UCSD-AML1 (cell line): ENCODE data around the gene TUT4.

Source experiments
- DNase-seq: peaks from one replicate; lab custom pipeline; 2025; ENCODE audit not compliant: unreplicated experiment; lab: John Stamatoyannopoulos, UW

The TUT4 gene

DNA sequence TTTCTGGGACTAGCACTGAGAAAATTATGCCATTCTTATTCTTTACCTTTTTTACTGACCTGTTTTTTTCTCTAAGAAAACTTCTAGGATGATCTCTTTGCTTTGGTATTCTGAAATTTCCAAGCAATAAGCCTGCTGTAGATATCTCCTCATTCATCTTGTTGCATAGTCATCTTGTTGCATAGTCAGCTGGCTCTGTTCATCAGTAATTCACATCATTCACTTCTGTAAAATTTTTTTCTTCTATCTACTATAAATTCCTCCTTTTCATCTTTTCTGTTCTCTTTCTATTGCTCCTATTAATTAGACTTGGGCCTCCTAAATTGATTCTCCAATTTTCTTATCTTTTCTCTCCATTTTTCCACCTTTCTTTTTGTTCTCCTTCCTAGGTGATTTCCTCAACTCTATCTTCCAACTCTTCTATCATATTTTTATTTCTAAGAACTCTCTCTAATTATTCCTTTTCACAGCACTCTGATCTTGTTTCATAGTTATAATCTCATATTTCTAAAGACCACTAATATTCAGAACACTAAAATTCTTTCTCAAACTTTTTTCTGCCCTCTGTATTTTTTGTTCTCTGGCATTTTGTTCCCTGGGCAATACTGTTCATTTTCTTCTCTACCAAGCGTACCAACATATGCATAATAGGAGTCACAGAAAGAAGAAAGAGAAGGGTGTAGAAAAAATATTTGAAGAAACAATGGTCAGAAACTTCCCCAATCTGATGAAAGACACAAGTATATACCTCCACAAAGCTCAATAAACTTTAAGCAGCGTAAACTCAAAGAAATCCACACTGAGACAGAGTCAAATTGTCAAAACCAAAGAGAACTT lies 17.7 kb downstream of the TUT4 start:
- no peak for DNase-seq

DNA sequence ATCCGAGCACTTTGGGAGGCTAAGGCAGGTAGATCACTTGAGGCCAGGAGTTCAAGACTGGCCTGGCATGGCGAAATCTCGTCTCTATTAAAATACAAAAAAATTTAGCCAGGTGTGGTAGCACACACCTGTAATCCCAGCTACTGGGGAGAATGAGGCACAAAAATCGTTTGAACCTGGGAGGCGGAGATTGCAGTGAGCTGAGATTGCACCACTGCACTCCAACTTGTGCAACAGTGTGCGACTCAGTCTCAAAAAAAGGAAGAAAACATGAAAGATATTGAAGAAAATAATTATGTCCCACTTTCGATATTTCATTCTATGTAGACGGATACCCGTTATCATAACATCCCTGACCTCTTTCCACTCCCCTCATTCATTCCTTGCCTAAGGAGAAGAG lies 19.2 kb downstream of the TUT4 start:
- no peak for DNase-seq

DNA sequence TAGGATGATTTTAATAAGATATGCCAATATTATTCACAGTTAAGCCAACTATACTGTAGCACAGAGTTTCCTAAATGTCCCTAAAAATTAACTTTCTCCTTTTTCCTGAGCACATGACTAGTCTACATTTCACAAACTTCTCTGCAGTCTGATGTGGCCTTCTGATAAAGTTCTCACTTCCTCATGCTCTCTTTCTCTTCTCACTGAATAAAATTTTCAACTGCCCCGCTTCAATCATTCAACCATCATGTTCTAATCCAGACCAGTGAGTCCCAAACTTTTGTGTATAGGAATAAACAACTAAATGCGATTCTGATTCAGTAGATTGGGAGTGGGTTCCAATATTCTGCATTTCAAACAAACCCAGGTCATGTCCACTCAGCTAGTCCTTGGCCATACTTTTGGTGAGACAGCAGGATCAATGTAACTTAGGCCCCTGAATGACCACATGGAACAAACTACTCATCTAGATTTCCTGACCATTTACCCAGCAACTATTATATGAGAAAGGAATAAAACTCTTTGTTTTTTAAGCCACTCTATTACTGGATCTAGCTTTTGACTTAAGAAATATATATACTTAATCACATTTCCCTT lies 20.1 kb downstream of the TUT4 start:
- no peak for DNase-seq

DNA sequence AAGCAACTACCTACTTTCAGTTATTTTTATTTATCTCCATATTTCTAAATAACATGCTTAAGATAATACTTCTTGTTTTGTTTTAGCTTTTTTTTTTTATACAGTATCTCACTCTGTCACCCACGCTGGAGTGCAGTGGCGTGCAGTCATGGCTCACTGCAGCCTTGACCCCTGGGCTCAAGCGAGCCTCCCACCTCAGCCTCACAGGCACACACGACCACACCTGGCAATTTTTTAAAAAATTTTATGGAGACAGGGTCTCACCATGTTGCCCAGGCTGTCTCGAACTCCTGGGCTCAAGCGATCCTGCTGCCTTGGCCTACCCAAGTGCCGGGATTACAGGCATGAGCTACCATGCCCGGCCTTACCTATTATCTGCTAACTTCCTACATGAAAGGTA lies 20.6 kb downstream of the TUT4 start:
- DNase-seq, result no peak

DNA sequence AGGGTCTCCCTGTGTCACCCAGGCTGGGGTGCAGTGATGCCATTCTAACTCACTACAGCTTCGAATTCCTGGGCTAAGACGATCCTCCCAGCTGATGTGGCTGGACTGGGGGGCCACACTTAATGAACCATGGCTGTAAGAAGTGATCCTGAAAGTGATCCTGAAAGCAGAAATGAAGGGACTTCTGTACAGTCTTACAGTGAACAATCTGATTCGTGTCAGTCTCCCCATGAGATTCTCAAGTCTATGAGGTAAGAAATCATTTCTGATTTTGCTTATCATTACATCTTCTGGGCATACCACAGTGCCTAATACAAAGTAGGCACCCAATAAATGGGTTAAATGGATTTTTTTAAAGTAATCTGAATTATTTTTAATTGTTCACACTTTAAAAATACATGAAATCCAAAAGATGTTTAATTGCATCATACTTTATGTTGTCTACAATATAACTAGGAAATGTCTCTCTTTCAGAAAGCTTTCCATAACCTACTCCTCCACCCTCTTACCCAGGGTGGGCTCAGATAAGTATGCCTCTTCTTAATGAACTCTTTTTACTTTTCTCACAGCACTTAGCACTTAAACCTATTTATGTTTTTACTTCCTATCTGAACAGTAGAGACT lies 21.5 kb downstream of the TUT4 start:
- DNase-seq, result no peak

DNA sequence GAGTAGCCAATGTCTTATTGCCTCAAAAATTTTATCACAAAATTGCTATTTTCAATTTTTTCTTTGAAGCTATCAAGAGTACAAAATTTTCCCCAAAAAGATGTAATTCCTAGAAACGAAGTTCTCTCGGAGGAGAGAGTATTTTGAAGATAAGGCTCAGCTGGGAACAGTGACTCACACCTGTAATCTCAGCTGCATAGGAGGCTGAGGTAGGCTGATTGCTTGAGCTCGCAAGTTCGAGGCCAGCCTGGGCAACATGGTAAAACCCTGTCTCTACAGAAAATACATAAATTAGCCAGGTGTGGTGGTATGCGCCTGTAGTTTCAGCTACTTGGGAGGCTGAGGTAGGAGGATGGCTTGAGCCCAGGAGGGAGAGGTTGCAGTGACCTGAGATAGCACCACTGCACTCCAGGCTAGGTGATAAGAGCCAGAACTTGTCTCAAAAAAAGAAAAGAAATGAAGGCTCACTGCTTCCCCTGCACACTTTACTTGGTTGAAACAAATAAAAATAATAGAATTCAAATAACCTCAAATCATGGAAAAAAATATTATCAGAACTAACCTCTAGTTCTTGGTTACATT lies 22.2 kb downstream of the TUT4 start:
- no peak for DNase-seq

DNA sequence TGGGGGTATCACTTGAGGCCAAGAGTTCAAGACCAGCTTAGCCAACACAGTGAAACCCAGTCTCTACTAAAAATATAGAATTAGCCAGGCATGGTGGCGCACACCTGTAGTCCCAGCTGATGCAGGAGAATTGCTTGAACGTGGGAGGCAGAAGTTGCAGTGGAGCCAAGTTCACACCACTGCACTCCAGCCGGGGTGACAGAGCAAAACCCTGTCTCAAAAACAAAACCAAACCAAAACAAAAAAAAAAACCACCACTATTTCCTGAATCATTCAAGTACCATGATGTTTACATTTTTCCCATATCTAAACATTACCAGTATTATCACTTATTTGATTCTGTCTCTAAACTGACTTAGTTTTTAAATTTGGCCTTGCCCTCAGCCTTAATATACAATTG lies 29.5 kb downstream of the TUT4 start:
- no peak for DNase-seq

DNA sequence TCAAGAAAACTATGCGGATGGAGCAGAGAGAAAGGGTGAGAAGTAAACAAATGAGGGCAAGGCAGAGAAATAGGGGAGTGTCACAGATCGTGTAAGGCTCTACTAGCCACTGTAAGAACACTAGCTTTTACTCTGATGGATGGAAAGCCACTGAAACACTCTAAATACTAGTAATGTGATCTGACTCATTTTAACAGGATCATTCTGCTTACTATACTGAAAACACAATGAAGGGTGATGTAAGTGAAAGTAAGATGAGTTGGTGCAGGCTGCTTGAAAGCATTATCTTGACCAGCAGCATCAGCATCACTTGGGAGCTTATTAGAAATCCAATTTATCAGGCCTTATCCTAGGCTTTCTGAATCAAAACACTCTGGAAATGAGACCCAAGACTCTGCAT lies 32.7 kb downstream of the TUT4 start:
- no peak for DNase-seq

DNA sequence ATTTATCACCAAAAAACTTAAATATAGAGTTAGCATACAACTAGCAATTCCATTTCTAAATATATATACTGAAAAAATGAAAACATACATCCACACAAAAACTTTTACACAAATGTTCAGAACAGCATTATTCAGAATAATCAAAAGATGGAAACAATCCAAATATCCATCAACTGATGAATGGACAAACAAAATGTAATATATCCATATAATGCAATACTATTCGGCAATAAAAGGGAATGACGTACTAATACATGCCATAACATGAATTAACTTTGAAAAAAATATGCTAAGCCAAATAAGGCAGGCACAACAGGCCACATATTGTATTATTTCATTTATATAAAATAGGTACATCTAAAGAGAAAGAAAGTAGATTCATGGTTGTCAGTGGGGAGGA lies 33.9 kb downstream of the TUT4 start:
- DNase-seq, result no peak

DNA sequence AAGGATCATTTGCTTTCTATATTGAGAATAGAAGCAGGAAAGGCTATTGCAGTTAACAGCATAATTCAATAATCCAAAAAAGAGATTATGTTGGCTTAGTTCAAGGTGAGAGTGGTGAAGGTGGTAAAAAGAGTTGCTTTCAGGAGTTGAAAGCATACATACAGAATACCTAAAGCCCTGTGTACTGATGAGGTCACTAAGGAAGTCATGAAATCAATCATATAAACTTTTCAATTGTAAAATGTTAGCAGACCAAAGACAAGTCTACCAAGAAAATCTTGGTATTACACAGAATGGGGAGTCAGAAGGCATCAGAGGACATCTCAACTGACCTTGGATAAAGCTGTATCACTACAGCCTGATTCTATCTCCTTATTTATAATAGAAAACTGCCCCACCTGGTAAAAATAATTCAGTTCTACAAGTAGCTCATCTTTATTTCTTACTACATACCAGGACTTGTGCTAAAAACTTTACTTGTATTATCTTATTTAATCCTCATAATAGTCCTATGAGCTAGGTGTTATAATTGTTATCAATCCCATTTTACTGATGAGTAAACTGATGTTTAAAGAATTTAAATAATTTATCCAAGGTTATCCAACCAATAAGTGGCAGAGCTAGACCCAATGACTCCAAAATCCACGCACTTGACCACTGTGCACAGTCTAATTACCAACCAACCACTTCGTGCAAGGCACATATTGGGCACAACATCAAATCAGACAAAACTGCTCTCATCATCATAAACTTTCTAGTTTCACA lies 40.9 kb downstream of the TUT4 start:
- DNase-seq, result no peak

DNA sequence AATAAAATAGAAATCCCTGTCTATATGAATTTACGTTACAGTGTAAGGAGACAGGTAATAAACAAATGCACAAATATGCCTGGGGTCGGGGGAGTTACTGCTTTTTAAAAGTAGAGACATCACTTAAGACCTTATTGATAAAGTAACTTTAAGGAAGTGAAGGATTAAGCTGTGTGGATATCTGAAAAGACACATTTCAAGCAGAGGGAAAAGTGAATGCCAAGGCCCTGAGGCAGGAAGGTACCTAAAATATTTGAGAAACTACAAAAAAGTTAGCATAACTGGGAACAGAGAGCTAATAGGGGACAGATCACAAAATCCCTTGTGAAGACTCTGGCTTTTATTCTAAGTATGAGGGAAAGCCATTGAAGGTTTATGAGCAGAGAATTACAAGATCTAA lies 41.5 kb downstream of the TUT4 start:
- no peak for DNase-seq

DNA sequence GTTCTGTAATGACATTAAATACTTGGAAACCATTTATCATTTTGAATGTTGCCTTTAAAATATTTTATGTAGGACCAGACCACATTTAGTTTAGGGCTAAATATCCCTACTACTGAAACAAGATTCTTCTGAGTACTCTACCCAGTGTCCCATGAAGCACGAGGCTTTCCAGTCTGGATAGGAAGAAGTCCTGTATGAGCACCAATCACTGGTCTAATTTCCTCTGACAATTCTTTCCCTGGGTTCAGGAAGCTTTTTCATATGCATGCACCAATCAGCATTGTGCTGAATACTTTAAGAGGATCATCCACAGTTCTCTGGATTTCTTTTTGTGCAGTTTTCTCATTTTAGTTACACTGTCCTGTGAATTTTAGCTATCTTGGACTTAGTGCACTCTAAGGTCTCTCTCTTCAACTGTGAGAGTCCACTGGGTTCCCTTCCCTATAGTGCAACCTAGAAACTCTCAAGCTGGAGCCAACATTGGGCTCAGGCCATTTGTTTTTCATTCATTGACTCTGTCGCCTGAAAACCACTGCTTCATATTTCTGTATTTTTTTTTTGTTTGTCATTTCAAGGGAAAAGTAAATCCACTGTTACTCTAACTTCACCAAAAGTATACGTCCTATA lies 45.9 kb downstream of the TUT4 start:
- no peak for DNase-seq

DNA sequence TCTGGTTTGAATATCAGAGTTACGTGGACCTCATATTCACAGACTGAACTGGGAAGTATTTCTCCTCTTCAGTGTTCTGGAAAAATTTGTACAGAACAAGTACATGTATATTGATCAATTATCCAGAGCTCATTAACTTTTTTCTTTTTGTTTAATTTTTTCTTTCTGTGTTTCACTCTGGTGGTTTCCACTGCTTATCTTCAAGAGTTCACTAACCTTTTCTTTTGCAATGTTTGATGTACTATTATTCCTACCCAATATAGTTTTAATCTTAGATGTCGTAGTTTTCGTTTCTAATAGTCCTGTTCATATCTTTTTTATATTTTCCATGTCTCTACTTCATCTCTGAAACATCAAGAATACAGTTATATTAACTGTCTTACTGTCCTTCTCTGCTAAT lies 46.5 kb downstream of the TUT4 start:
- no peak for DNase-seq

DNA sequence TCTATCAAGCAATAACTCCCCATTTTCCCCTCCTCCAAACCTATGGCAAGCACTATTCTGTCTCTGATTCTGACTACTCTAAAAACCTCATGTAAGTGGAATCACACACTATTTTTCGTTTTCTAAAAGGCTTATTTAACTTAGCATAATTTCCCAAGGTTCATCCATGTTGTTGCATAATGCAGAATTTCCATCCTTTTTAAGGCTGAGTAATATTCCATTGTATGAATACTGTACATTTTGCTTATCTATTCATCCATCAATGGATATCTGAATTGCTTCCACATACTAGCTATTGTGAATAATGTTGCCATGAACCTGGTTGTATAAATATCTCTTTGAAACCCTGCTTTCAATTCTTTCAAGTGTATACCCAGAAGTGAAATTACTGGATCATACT lies 48.2 kb downstream of the TUT4 start:
- no peak for DNase-seq

DNA sequence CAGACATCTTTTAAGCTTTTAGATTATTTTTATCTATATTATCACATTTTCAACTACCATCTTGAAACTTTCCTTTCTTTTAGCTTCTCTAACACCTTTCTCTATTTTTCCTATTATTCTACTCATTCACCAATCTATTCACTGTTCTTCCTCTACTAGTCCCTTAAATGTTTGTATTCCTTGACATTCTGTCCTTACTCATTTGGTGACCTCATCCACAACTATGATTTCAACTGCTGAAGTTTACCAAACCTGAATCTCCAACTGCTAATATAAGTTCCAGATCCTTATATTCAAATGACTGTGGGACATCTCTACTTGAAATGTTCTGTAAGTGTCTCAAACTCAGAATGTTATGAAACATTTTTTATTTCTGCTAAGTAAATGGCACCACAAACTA lies 49.2 kb downstream of the TUT4 start:
- no peak for DNase-seq

DNA sequence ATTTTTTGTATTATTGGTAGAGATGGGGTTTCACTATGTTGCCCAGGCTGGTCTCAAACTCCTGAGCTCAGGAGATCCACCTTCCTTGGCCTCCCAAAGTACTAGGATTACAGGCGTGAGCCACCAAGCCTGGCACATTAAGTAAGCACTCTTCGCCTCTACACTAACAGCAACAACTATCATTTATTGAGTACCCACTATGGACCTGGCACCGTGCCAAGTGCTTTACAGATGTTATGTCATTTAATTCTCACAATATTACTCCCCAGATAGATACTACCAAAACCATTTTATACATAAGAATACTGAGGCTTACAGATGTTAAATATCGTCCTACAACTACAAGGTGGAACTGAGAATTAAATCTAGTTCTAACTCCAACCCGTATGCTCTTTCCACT lies 50.1 kb downstream of the TUT4 start:
- no peak for DNase-seq

DNA sequence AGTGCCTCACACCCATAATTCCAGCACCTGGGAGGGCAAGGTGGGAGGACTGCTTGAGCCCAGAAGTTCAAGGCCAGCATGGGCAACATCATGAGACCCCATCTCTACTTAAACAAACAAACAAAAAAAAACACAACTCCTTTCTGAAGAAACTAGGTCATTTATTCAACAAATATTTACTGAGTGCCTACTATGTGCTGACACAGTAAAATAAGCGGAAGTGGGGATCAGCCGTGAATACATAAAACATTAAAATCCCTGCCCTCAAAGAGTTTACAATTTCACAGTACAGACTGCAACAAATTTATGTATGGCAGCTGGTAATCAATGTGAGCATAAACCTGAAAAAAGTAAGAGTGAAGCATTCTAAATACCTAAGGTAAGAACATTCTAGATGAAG lies 65.3 kb downstream of the TUT4 start:
- no peak for DNase-seq

DNA sequence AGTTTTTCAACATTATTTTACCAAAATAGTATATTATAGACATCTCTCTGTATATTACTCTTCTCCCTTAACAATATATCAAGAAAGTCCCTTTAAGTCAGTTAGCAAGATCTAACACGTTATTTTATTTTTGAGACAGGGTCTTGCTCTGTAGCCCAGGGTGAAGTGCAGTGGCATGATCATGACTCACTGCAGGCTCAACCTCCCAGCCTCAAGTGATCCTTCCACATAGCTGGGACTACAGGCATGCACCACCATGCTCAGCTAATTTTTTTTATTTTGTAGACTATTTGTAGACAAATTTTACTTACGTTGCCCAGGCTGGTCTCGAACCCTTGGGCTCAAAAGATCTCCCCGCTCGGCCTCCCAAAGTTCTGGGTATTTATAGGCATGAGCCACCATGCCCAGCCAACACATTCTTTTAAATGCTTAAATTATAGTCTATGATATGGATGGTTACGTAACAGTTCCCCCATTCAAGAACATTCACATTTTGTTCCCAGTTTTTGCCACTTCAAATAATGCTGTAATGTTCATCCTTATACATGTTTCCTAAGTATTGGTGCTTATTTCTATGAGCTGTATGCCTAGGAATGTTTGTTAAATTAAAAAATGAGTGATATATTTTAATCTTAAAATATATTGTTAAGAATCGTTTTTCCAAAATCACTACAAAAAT lies 70.4 kb downstream of the TUT4 start:
- DNase-seq, result no peak

DNA sequence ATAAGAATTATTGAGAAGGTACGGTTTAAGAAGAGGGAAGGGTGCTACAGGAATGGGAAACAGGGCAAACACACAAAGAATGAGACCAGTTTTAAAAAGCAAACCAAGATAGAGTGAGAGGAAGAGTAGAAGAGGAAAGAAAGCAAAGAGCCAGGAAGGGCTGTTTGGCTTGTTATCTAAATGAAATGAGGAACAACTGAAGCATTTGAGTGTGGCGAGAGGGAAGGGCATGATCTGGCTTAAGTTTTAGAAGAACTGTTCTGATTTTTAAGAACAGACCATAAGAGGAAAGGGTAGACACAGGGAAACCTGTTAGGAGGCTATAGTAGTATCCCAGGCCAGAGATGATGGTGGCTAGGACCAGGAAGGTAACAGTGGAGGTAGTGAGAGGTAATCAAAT lies 73.8 kb downstream of the TUT4 start:
- DNase-seq, result no peak

DNA sequence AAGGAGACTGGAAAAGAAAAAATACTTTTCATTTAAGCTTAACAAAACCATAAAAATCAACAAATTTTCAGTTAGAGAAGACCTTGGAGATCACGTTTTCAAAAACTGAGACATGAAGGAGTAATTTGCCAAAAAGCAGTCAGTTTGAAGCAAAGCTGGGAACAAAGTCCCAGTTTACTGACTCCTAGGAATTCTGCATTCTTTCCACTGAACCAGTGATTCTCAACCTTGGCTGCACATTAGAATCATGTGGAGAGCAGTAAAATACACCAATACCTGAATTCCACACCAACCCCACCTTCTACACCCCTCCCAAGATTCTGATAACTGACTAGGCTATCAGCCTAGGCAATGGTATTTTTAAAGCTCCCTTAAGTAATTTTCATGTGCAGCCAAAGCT lies 75.0 kb downstream of the TUT4 start:
- DNase-seq, result no peak
